Choroid plexus epithelial cell (primary cell): ENCODE measurements around the gene TUBB1.

Source experiments
- DNase-seq: peaks from one replicate; pipeline ENCODE4 v3.0.0-alpha.2; 2010; ENCODE audit warnings: low read depth
- H3K4me3 ChIP-seq: 2 replicates; pipeline ENCODE4 v1.5.1; 2011; ENCODE audit warnings: low read depth, mild to moderate bottlenecking, control low read depth, low read length, moderate library complexity
- CTCF ChIP-seq: conservative IDR thresholded peaks from 2 replicates; pipeline ENCODE4 v1.5.1; 2011; ENCODE audit warnings: low read depth, mild to moderate bottlenecking, control low read depth, inconsistent platforms, low read length, moderate library complexity

Gene TUBB1

DNA sequence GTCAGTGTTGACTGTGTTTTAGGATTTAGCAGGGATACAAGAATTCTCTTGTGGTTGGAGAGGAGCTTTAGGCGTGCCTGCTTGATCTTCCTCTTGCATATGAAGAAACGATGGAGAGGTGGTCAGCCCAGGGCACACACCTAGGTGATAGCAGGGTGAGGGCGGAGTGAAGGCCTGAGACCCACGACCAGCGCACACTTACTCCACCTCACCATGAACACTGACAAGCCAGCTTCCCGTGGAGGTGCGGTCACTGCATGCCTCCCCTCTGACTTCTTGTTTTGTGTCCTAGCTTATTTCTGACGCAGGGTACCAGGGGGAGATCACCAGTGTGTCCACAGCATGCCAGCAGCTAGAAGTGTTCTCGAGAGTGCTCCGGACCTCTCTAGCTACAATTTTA lies 30.0 kb upstream of the TUBB1 start:
- DNase-seq: no peak
- H3K4me3 ChIP-seq: no peak overlapping the region
- no peak for TF ChIP-seq CTCF

- no peak for TF ChIP-seq CTCF
- H3K4me3 ChIP-seq: no peak overlapping the region
- no peak for DNase-seq
Measured at GRCh38 chr20:58990651-58991445, 28.4 kb upstream of the TUBB1 start.

DNA sequence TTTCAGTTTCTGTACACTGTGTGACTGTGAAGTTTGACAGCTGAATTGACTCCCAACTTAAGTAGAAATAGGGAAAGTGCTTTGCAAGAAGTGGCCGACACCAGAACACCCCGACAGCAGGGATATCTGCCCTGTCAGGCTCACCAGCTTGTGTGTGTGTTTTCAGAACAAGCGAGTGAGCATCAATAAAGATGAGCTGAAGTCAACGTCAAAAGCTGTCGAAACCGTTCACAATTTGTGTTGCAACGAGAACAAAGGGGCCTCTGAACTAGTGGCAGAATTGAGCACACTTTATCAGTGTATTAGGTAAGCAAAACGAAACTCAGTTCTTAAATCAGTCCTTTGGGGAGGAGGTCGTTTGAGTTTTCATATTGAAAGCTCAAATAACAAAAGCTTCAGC lies 27.5 kb upstream of the TUBB1 start:
- DNase-seq: peak; percentile 11
- TF ChIP-seq CTCF: no peak
- H3K4me3 ChIP-seq: no peak overlapping the region

- DNase-seq: no peak
- H3K4me3 ChIP-seq: no peak overlapping the region
Measured at GRCh38 chr20:58992911-58993310, 26.3 kb upstream of the TUBB1 start.

DNA sequence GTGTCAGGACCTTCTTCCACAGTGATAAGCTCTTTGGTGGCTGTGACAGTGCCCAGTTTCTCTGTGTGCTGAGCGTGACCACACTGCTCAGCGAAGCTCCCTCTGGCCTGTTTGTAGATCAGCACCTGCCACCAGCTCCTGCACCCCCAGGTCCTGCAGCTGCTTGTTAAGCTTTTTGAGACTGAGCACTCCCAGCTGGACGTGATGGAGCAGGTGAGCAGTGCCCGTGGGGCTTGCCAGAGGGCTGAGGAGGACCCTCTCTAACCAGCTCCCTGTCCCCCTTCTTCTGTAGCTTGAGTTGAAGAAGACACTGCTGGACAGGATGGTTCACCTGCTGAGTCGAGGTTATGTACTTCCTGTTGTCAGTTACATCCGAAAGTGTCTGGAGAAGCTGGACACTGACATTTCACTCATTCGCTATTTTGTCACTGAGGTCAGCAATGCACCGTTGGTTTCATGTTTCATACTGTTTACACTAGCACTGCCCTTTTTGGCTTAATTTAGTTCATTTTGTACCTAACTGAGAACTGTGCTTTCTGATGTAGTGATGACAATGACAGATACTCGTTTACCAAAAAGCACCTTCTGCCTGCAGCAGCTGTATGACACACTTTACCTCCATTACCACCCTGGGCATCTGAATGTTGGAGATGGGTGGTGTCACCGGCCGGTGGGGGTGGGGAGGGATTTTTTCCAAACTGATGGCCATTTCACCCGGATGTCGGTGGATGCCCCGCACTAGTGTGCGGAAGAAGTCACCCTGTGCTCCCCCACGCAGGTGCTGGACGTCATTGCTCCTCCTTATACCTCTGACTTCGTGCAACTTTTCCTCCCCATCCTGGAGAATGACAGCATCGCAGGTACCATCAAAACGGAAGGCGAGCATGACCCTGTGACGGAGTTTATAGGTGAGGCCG lies 25.6 kb upstream of the TUBB1 start:
- DNase-seq: peak; percentile 9
- H3K4me3 ChIP-seq: no peak overlapping the region
- no peak for TF ChIP-seq CTCF

More at GRCh38 chr20:58992911-58993310, 26.3 kb upstream of the TUBB1 start:
- TF ChIP-seq CTCF: no peak

GRCh38 chr20:58994390-58995159 lies 24.7 kb upstream of the TUBB1 start:
- TF ChIP-seq CTCF: no peak
- no peak overlapping the region for H3K4me3 ChIP-seq
- no peak for DNase-seq
